ENCODE measurements around the gene KIAA1671. TPM values are rescaled to one million over a fixed set of nuclear protein-coding genes. Genes with fewer than 3 reads are reported as not detected.

KIAA1671 gene
- total RNA-seq, 4 donors from 2014 or later, result 30.6 to 52.7 (median 39.9) TPM

- TF ChIP-seq CTCF (IDR thresholded peaks at IDR 0.05), result no peak
- TF ChIP-seq EP300 (IDR thresholded peaks at IDR 0.05), result no peak
- TF ChIP-seq POLR2A (IDR thresholded peaks at IDR 0.05), result no peak
- Histone ChIP-seq H3K9me3 (no peaks in the 10 kb centered on the region), H3K36me3 (no peaks in the 10 kb centered on the region), H3K27ac (peak overlapping the region in 2 of 4 donors; percentile 55 to 70), H3K4me3 (no peak overlapping the region), H3K4me1 (peaks cover 0 to 21% (median 4%) of the 10 kb centered on the region in 4 donors), H3K27me3 (no peaks in the 10 kb centered on the region)
- no peak for DNase-seq (ENCODE audit: low spot score in 2 of 2)
- 30 to 48% methylated on average over 1 of the region's 1 CpG for WGBS, 2 donors
These were observed 49.9 kb downstream of the KIAA1671 start for GRCh38 chr22:25002241-25002985.

GRCh38 chr22:25006354-25006753 is 53.8 kb downstream of the KIAA1671 start:
- no peak for DNase-seq (ENCODE audit: low spot score in 2 of 2)
- Histone ChIP-seq H3K4me3 (no peak overlapping the region), H3K27ac (no peak overlapping the region), H3K36me3 (no peaks in the 10 kb centered on the region), H3K27me3 (no peaks in the 10 kb centered on the region), H3K9me3 (no peaks in the 10 kb centered on the region), H3K4me1 (peaks cover 0 to 28% (median 4%) of the 10 kb centered on the region in 4 donors)
- WGBS, 2 donors, result 68 to 88% methylated on average over 4 of the region's 4 CpGs
- TF ChIP-seq POLR2A (IDR thresholded peaks at IDR 0.05) (no peak), EP300 (IDR thresholded peaks at IDR 0.05) (no peak), CTCF (IDR thresholded peaks at IDR 0.05) (no peak)

GRCh38 chr22:25007444-25008106 is 55.1 kb downstream of the KIAA1671 start:
- Histone ChIP-seq H3K4me1 (peaks cover 0 to 18% (median 3%) of the 10 kb centered on the region in 4 donors), H3K27me3 (no peaks in the 10 kb centered on the region), H3K36me3 (no peaks in the 10 kb centered on the region), H3K4me3 (no peak overlapping the region), H3K9me3 (no peaks in the 10 kb centered on the region), H3K27ac (no peak overlapping the region)
- WGBS, 2 donors, result 86% methylated on average over 10 of the region's 10 CpGs
- TF ChIP-seq CTCF (IDR thresholded peaks at IDR 0.05), result no peak
- no peak for TF ChIP-seq POLR2A (IDR thresholded peaks at IDR 0.05)
- TF ChIP-seq EP300 (IDR thresholded peaks at IDR 0.05), result no peak
- DNase-seq (ENCODE audit: low spot score in 2 of 2), result no peak

- H3K4me3 ChIP-seq, result no peak overlapping the region
- 58 to 72% methylated on average over 2 of the region's 2 CpGs for WGBS, 2 donors
- peak overlapping the region in 1 of 4 donors; percentile 2 for H3K27ac ChIP-seq
- H3K4me1 ChIP-seq, result peaks cover 0 to 24% (median 3%) of the 10 kb centered on the region in 4 donors
- H3K27me3 ChIP-seq, result no peaks in the 10 kb centered on the region
- no peak for DNase-seq (ENCODE audit: low spot score in 2 of 2)
- no peaks in the 10 kb centered on the region for H3K9me3 ChIP-seq
- H3K36me3 ChIP-seq, result no peaks in the 10 kb centered on the region
- no peak for TF ChIP-seq POLR2A (IDR thresholded peaks at IDR 0.05)
- no peak for TF ChIP-seq CTCF (IDR thresholded peaks at IDR 0.05)
- TF ChIP-seq EP300 (IDR thresholded peaks at IDR 0.05), result no peak
These were observed 56.1 kb downstream of the KIAA1671 start for GRCh38 chr22:25008666-25009065.

- DNase-seq (ENCODE audit: low spot score in 2 of 2), result no peak
- Histone ChIP-seq H3K4me3 (no peak overlapping the region), H3K27ac (peak overlapping the region in 2 of 4 donors; percentile 39 to 50), H3K9me3 (no peaks in the 10 kb centered on the region), H3K27me3 (no peaks in the 10 kb centered on the region), H3K36me3 (peaks cover 0 to 9% (median 0%) of the 10 kb centered on the region in 3 donors), H3K4me1 (peaks cover 0 to 35% (median 4%) of the 10 kb centered on the region in 4 donors)
- TF ChIP-seq CTCF (IDR thresholded peaks at IDR 0.05) (no peak), POLR2A (IDR thresholded peaks at IDR 0.05) (no peak), EP300 (IDR thresholded peaks at IDR 0.05) (no peak)
- 52 to 54% methylated on average over 2 of the region's 2 CpGs for WGBS, 2 donors
These were observed 60.2 kb downstream of the KIAA1671 start for GRCh38 chr22:25012741-25013143.
